HepG2 (cell line): Measurements from ENCODE around the gene CPVL. TPM values are rescaled to one million over a fixed set of nuclear protein-coding genes. Genes with fewer than 3 reads are reported as not detected.

Experiments used
- ATAC-seq: fragments of 200-7000 bp; cut with Tn5 transposase; 3 replicates; pipeline ENCODE4 v1.9.1; 2020; ENCODE audit warnings: mild to moderate bottlenecking, moderate library complexity
- BruUV-seq: library from RNA; stranded (reverse); fragments of 400-500 nt; replicated peaks from 2 replicates; lab custom pipeline; 2021; lab: Mats Ljungman, UMichigan
- CTCF ChIA-PET: fragments of 300-600 bp; formaldehyde crosslinking; extraction: SDS; loops from one replicate; lab custom pipeline; 2021; ENCODE audit warnings: low total read pairs, inconsistent platforms, low intra/inter-chr PET ratio; lab: Yijun Ruan, JAX
- POLR2A ChIA-PET: fragments of 350-600 bp; sonication (Branson Sonifier 250); formaldehyde crosslinking; loops from one replicate; lab custom pipeline; 2020; ENCODE audit warnings: antibody characterized with exemption, inconsistent platforms; lab: Yijun Ruan, JAX
- DNase-seq: peaks from one replicate; pipeline ENCODE4 v3.0.0-alpha.2; 2015; ENCODE audit warnings: low spot score
- FAIRE-seq: peaks from 3 replicates; lab custom pipeline; 2011; peaks lifted over from hg19 to GRCh38; lab: Jason Lieb, UNC
- H2AFZ ChIP-seq: one replicate; pipeline ENCODE4 v1.6.1; 2011; ENCODE audit warnings: low read length, inconsistent platforms
- H3K27ac ChIP-seq: fragments of 300-600 bp; 3 replicates; pipeline ENCODE4 v1.8.0; 2011; ENCODE audit warnings: mixed run types, mild to moderate bottlenecking, mixed read lengths, low read length, inconsistent platforms; ENCODE audit not compliant: insufficient read depth; ENCODE audit errors: extremely low read length
- H3K27me3 ChIP-seq, 2 experiments: fragments of 200-600 bp in 1 of 2; 2 replicates in 1 of 2; 3 replicates in 1 of 2; pipeline versions ENCODE4 v1.6.0 to v1.8.0; 2011; ENCODE audit warnings: low read length in 2 of 2, mild to moderate bottlenecking in 2 of 2, moderate library complexity in 2 of 2, inconsistent platforms in 1 of 2; ENCODE audit not compliant: insufficient read depth in 2 of 2, control insufficient read depth in 1 of 2
- H3K36me3 ChIP-seq, 2 experiments: fragments of 200-600 bp in 1 of 2; replicated peaks in 1 of 2; 2 replicates in 1 of 2; 3 replicates in 1 of 2; pipeline versions ENCODE4 v1.5.1 to v1.8.0; 2011; ENCODE audit warnings: low read length in 2 of 2, inconsistent platforms in 1 of 2; ENCODE audit not compliant: insufficient read depth in 2 of 2, control insufficient read depth in 1 of 2
- H3K4me1 ChIP-seq: 2 replicates; pipeline ENCODE4 v1.5.1; 2012; ENCODE audit warnings: low read length, inconsistent platforms; ENCODE audit not compliant: insufficient read depth
- H3K4me2 ChIP-seq: 2 replicates; pipeline ENCODE4 v1.6.0; 2011; ENCODE audit warnings: low read depth, low read length, inconsistent platforms
- H3K4me3 ChIP-seq, 3 experiments: fragments of 200-600 bp in 1 of 3; sonication (generic), shearing (Covaris generic) in 1 of 3; replicated peaks in 1 of 3; 2 replicates each; pipeline ENCODE4 v1.5.1; 2011 to 2016; ENCODE audit warnings: low read length in 3 of 3, inconsistent platforms in 2 of 3, low read depth in 2 of 3, mild to moderate bottlenecking in 2 of 3, control low read depth in 1 of 3, mixed read lengths in 1 of 3; ENCODE audit not compliant: insufficient read depth in 1 of 3
- H3K79me2 ChIP-seq: one replicate; pipeline ENCODE4 v1.6.1; 2011; ENCODE audit warnings: low read length, inconsistent platforms; ENCODE audit not compliant: insufficient read depth
- H3K9ac ChIP-seq: 2 replicates; pipeline ENCODE4 v1.6.0; 2011; ENCODE audit warnings: mild to moderate bottlenecking, low read depth, low read length, inconsistent platforms; ENCODE audit not compliant: insufficient read depth
- H3K9me3 ChIP-seq: 2 replicates; pipeline ENCODE4 v1.5.1; 2012; ENCODE audit warnings: mild to moderate bottlenecking, low read length
- H4K20me1 ChIP-seq: 2 replicates; pipeline ENCODE4 v1.6.0; 2011; ENCODE audit warnings: inconsistent platforms, mild to moderate bottlenecking, low read length, moderate library complexity; ENCODE audit not compliant: insufficient read depth
- AHR ChIP-seq: IDR thresholded peaks from 2 replicates; pipeline ENCODE4 v1.6.1; 2018; ENCODE audit warnings: missing genetic modification reagents, missing compliant biosample characterization
- CERS6 ChIP-seq: sonication (generic); formaldehyde crosslinking; IDR thresholded peaks from 2 replicates; pipeline ENCODE4 v1.5.0; 2020; ENCODE audit warnings: missing genetic modification reagents
- FOXA3 ChIP-seq: IDR thresholded peaks from 2 replicates; pipeline ENCODE4 v1.6.1; 2016; ENCODE audit warnings: missing genetic modification reagents, missing compliant biosample characterization
- KDM5B ChIP-seq: sonication (generic); formaldehyde crosslinking; IDR thresholded peaks from 2 replicates; pipeline ENCODE4 v1.4.0; 2020; ENCODE audit warnings: missing genetic modification reagents, mild to moderate bottlenecking, borderline replicate concordance
- NFYB ChIP-seq: sonication (generic); formaldehyde crosslinking; IDR thresholded peaks from 2 replicates; pipeline ENCODE4 v1.4.0; 2020; ENCODE audit warnings: missing genetic modification reagents
- PLRG1 ChIP-seq: fragments of 450-650 bp; conservative IDR thresholded peaks from 2 replicates; pipeline ENCODE4 v1.6.1; 2016
- RAD21 ChIP-seq: fragments of 450-650 bp; formaldehyde crosslinking; IDR thresholded peaks from 2 replicates; pipeline ENCODE4 v1.5.0; 2020; ENCODE audit warnings: mild to moderate bottlenecking
- ZNF567 ChIP-seq: sonication (generic); formaldehyde crosslinking; IDR thresholded peaks from 2 replicates; pipeline ENCODE4 v1.8.1; 2023; ENCODE audit warnings: mild to moderate bottlenecking, missing genetic modification reagents, borderline replicate concordance
- ZNF646 ChIP-seq: sonication (generic); formaldehyde crosslinking; IDR thresholded peaks from 2 replicates; pipeline ENCODE4 v1.9.0; 2021; ENCODE audit warnings: mild to moderate bottlenecking, missing genetic modification reagents
- WGBS: methylation state at CpG from one replicate; pipeline ENCODE4 v1.1.6; 2017; ENCODE audit warnings: low lambda C conversion rate; 5-methylcytosine and 5-hydroxymethylcytosine counted together
- in situ Hi-C: cut with HindIII; loops from 2 replicates; pipeline ENCODE4 v1.10.0; 2017; ENCODE audit warnings: low pct_unique_long_range_greater_than_20kb; ENCODE audit not compliant: extremely low pct_ligation_motif_present
- intact Hi-C: fragments of 100-400 bp; cut with micrococcal nuclease; formaldehyde crosslinking; loops from one replicate; pipeline ENCODE4 v1.10.0; 2022; ENCODE audit not compliant: unreplicated experiment
- polyA plus RNA-seq, 8 experiments: library from polyadenylated mRNA; depleted of rRNA in 3 of 8; stranded (reverse) in 7 of 8; unstranded in 1 of 8; fragments of >200 nt; fragmentation: Illumina TruSeq in 4 of 8; extraction: Trizol in 4 of 8; gene quantifications; 2 replicates each; pipeline versions ENCODE4 v1.2.1 to v1.2.3, GENCODE V29; 2011 to 2016; ENCODE audit warnings: low read depth in 4 of 8, missing spikeins in 1 of 8, mixed read lengths in 1 of 8; ENCODE audit not compliant: insufficient read depth in 1 of 8
- total RNA-seq, 5 experiments: library from RNA; depleted of rRNA; stranded (reverse); fragments of >200 nt; fragmentation: Illumina TruSeq; extraction: Trizol; gene quantifications; 2 replicates each; pipeline ENCODE4 v1.2.3, GENCODE V29; 2016; ENCODE audit warnings: low read depth in 1 of 5
- TF ChIP-seq, protein P1 (sequence below): sonication (generic); formaldehyde crosslinking; IDR thresholded peaks from 2 replicates; pipeline ENCODE4 v1.5.0; 2020; ENCODE audit warnings: mild to moderate bottlenecking, missing genetic modification reagents, moderate library complexity
- TF ChIP-seq, protein P2 (sequence below): sonication (generic); formaldehyde crosslinking; IDR thresholded peaks from 2 replicates; pipeline ENCODE4 v1.8.0; 2022; ENCODE audit warnings: mild to moderate bottlenecking, missing genetic modification reagents, borderline replicate concordance

Gene CPVL
- total and polyA plus RNA-seq, 2 of the 13 experiments (the other 11 are each of a cell fraction or from before 2014, with no cell fraction given) = 59.2 to 294 TPM

DNA sequence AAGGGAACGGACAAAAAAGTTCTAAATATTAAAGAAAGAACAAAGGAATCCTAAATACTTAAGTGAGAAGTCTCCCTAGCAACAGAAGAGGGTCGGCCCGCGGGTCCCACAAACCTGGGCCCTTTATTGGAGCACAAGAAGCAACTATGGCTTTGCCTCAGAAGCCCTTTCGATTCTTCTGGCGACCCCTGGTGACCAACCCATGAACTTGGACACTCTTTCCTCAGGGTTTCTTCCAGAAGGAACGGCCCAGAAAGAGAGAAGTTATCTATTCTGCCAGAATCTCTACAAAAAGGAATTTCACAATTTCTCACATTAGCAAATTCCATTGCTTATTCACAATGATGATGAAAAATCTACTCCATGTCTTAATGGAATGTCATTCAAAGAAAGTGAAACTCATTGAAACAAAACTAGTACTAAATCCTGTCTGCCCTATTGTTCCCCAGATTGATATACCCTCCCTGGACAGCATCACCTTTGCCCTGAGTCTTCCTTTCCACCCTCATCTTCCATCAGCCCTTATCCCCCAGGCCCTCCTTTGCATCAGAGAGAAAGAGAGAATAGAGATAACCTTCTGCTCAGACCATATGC lies 43.7 kb downstream of the CPVL start:
- H3K9me3 ChIP-seq = no peaks in the 10 kb centered on the region
- H3K79me2 ChIP-seq = no peaks in the 10 kb centered on the region
- no TSS peak for BruUV-seq
- H3K36me3 ChIP-seq = peaks cover 1 to 4% of the 10 kb centered on the region in 2 experiments; a peak in 1 of 5 replicates
- CTCF ChIA-PET = interaction anchor here (1.3 to 3.8 kb wide), 5 partner anchors 146 to 181 kb away, joined by 3 to 57 read pairs (median 7); no protein-coding TSS in a partner anchor
- DNase-seq (peak; percentile 48), FAIRE-seq (peak; percentile 56), ATAC-seq (no peak)
- in situ Hi-C loops = loop anchor here (5.0 to 10.0 kb wide), 2 partner anchors 148 to 180 kb away; partner anchors contain the start of gene TRIL
- no peak overlapping the region for H3K4me3 ChIP-seq
- POLR2A ChIA-PET = no interaction called here
- H2AFZ ChIP-seq = no peak overlapping the region
- peaks cover 39% of the 10 kb centered on the region for H3K4me1 ChIP-seq
- H3K4me2 ChIP-seq = no peak overlapping the region
- H3K27me3 ChIP-seq = no peaks in the 10 kb centered on the region
- 39% methylated on average over 7 of the region's 7 CpGs for whole genome bisulfite sequencing
- intact Hi-C loops = loop anchor here (1.0 to 5.0 kb wide), 4 partner anchors 146 to 305 kb away; no protein-coding TSS in a partner anchor
- H3K27ac ChIP-seq = no peak overlapping the region
- H3K9ac ChIP-seq = no peak overlapping the region
- no peaks in the 10 kb centered on the region; the same call in 1 of the 2 replicates for H4K20me1 ChIP-seq
- TF ChIP-seq, protein P1, sequence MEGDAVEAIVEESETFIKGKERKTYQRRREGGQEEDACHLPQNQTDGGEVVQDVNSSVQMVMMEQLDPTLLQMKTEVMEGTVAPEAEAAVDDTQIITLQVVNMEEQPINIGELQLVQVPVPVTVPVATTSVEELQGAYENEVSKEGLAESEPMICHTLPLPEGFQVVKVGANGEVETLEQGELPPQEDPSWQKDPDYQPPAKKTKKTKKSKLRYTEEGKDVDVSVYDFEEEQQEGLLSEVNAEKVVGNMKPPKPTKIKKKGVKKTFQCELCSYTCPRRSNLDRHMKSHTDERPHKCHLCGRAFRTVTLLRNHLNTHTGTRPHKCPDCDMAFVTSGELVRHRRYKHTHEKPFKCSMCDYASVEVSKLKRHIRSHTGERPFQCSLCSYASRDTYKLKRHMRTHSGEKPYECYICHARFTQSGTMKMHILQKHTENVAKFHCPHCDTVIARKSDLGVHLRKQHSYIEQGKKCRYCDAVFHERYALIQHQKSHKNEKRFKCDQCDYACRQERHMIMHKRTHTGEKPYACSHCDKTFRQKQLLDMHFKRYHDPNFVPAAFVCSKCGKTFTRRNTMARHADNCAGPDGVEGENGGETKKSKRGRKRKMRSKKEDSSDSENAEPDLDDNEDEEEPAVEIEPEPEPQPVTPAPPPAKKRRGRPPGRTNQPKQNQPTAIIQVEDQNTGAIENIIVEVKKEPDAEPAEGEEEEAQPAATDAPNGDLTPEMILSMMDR (CRISPR knock-in tag) = peak; percentile 73
- TF ChIP-seq PLRG1 (no peak), AHR (CRISPR knock-in tag) (no peak), NFYB (CRISPR knock-in tag) (no peak), RAD21 (CRISPR knock-in tag) (peak; percentile 47; the same call in 1 of the 2 replicates), KDM5B (CRISPR knock-in tag) (no peak), FOXA3 (CRISPR knock-in tag) (no peak), ZNF567 (CRISPR knock-in tag) (no peak), CERS6 (CRISPR knock-in tag) (no peak), ZNF646 (no peak)
- TF ChIP-seq, protein P2, sequence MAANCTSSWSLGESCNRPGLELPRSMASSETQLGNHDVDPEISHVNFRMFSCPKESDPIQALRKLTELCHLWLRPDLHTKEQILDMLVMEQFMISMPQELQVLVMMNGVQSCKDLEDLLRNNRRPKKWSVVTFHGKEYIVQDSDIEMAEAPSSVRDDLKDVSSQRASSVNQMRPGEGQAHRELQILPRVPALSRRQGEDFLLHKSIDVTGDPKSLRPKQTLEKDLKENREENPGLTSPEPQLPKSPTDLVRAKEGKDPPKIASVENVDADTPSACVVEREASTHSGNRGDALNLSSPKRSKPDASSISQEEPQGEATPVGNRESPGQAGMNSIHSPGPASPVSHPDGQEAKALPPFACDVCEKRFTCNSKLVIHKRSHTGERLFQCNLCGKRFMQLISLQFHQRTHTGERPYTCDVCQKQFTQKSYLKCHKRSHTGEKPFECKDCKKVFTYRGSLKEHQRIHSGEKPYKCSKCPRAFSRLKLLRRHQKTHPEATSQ (CRISPR knock-in tag) = no peak
